Measurements from ENCODE around the gene PKHD1. TPM values are rescaled to one million over a fixed set of nuclear protein-coding genes. Genes with fewer than 3 reads are reported as not detected.
A peak's percentile ranks its signal among the peaks of the same experiment; 100 is the strongest.

Gene PKHD1
- total RNA-seq, 1 donor = not detected

DNA sequence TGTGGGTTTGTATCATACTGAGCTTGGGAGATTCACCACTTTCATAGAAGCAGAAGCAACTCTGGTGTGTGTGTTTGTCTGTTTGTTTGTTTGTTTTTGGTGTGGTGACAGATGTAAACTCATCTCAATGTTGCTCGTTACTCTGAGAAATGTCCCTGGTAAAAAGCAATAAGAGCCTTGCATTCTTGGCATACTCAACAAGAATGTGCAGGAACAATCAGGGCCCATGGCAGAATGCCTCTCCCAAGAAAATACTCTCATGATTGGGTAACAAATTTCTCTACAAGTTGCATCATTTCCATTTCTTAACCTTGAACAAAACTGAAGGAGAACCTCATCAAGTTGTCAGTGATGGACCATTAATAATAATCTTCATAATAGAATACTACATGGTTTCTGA is 43.0 kb upstream of the PKHD1 start:
- TF ChIP-seq, protein P1, sequence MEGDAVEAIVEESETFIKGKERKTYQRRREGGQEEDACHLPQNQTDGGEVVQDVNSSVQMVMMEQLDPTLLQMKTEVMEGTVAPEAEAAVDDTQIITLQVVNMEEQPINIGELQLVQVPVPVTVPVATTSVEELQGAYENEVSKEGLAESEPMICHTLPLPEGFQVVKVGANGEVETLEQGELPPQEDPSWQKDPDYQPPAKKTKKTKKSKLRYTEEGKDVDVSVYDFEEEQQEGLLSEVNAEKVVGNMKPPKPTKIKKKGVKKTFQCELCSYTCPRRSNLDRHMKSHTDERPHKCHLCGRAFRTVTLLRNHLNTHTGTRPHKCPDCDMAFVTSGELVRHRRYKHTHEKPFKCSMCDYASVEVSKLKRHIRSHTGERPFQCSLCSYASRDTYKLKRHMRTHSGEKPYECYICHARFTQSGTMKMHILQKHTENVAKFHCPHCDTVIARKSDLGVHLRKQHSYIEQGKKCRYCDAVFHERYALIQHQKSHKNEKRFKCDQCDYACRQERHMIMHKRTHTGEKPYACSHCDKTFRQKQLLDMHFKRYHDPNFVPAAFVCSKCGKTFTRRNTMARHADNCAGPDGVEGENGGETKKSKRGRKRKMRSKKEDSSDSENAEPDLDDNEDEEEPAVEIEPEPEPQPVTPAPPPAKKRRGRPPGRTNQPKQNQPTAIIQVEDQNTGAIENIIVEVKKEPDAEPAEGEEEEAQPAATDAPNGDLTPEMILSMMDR (IDR thresholded peaks at IDR 0.05; ENCODE audit: insufficient read depth, low read length) = no peak
- peak; percentile 22 for DNase-seq (ENCODE audit: low read depth)
- H3K4me3 ChIP-seq (ENCODE audit: low read depth, low read length) = no peak overlapping the region

DNA sequence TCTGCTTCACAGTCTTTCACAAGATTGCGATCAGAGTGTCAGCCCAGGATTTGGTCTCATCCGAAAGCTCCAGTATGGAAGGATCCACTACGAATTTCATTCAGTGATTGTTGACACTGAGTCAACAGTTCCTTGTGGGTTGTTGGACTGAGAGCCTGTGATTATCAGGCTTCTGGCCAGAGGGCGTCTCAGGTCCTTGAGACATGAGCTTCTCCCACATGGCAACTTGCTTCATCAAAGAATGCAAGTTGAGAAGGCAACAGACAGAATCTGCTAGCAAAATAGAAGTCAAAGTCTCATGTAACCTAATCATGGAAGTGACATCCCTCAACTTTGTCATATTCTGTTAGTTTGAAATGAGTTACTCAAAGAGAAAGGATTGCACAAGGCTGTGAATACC is 40.5 kb upstream of the PKHD1 start:
- no peak for DNase-seq (ENCODE audit: low read depth)
- TF ChIP-seq, protein P1 (IDR thresholded peaks at IDR 0.05; ENCODE audit: insufficient read depth, low read length) = no peak
- no peak overlapping the region for H3K4me3 ChIP-seq (ENCODE audit: low read depth, low read length)

DNA sequence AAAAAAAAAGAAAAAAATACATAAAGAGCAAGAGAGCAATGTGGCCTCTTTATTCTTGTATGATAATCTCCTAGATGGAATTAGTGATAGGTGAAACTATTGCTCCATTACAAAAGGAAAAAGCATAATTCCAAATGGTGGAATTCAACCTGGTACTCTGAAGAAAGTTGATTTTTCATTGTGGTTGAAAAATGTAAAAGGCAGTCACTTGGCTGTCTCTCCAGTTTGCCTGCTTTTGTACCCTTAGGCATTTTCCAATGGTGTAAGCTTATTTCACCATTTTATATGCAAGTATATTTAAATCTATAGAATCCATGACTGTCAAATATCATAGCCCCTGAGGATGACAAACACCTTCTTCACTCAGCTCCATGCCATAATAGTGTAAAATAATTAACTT is 38.8 kb upstream of the PKHD1 start:
- H3K4me3 ChIP-seq (ENCODE audit: low read depth, low read length) = no peak overlapping the region
- TF ChIP-seq, protein P1 (IDR thresholded peaks at IDR 0.05; ENCODE audit: insufficient read depth, low read length) = no peak
- DNase-seq (ENCODE audit: low read depth) = no peak

DNA sequence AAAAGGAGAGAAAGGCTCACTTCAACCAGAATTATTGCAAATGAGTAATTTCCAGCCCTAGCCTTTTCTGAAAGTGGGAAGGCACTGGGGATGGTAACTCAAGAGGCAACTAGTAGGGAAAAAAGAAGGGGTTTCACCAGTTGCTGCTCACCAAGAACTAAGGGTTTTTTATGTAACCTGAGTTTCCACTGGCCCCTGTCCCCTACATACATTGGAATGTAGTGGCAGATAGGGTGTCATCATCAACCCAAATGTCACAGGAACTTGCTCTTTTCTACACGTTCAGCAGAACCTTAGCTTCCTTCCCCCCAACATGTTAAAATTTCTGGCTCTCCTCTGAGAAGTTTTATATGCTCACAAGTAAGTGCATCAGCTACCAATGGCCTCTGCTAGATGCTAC is 38.2 kb upstream of the PKHD1 start:
- no peak for DNase-seq (ENCODE audit: low read depth)
- TF ChIP-seq, protein P1 (IDR thresholded peaks at IDR 0.05; ENCODE audit: insufficient read depth, low read length) = no peak

DNA sequence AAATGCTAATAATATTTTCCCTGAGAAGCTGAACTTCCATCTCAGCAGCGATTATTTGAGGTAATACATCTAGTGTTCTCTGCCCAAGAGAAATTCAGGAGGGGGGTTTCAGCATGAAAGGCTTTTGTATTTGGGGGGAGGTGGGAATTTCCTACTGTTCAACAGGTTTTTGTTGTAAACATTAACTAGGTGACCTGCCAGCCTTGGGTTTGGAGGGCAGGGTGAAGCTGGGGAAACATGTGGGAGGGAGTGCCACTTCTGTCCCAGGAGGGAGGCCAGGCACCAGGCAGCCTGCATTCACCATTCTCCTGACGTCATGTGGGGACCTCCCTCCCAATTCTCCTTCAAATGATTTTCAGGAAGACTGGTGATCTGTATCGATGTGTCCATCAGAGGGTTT is 37.7 kb upstream of the PKHD1 start:
- TF ChIP-seq, protein P1 (IDR thresholded peaks at IDR 0.05; ENCODE audit: insufficient read depth, low read length) = no peak
- H3K4me3 ChIP-seq (ENCODE audit: low read depth, low read length) = no peak overlapping the region

More for the DNA sequence above, 38.2 kb upstream of the PKHD1 start:
- no peak overlapping the region for H3K4me3 ChIP-seq (ENCODE audit: low read depth, low read length)

DNA sequence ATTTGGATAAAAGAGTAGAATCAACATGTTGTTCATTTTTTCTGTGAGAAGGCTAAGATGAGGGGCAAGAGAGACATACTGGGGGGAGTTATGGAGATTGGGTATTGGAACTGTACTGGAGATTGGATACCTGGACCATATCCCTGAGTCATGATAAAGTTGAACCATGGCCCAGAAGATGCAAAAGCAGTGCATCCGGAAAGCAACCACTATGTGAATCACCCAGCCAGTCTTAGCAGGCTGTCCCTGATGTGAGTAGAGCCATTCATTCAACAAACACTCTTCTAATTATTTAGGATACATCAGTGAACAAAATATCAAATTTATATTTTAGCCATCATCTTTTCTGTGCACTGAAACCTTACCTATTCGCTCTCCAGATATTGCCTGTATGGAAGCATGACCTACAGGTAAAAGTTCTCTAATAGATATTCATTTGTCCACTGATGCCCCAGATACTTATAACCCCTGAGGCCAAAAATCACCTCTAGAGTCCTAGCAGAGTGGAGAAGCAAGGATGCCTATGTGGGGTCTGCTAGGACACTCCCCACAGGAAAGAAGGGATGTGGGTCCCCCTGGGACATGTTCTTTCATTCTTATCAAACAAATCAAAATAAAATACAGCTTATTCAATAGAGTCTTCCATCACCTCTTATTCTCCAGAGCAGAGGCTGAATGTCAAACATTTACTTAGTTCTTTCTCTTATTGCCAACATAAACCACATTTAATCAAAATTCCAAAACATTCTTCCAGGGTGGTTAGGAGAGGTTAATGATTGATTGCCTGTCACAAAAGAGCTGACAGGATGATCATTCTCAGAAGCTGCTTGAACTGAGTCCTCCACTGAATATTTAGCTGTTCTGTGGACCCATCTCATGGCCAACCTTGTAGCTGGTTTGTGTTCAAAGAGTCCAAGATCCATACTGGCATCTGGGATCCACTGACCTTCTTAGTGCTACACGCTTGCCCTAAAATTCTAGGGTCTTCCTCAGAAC is 37.0 kb upstream of the PKHD1 start:
- TF ChIP-seq, protein P1 (IDR thresholded peaks at IDR 0.05; ENCODE audit: insufficient read depth, low read length) = no peak
- no peak for DNase-seq (ENCODE audit: low read depth)
- no peak overlapping the region for H3K4me3 ChIP-seq (ENCODE audit: low read depth, low read length)

More for the DNA sequence above, 37.7 kb upstream of the PKHD1 start:
- no peak for DNase-seq (ENCODE audit: low read depth)

All from fibroblast of the aortic adventitia (primary cell).